Adipocyte (in vitro differentiated cells): ENCODE results near the gene CELA2A.

Experiments used
- DNase-seq: peaks from one replicate; pipeline ENCODE4 v3.0.0-alpha.2; 2015; ENCODE audit warnings: low read depth
- H3K27me3 ChIP-seq: replicated peaks from 2 replicates; pipeline ENCODE4 v1.7.0; 2013; ENCODE audit warnings: mild to moderate bottlenecking, low read length, moderate library complexity; ENCODE audit not compliant: control insufficient read depth, insufficient read depth
- H3K36me3 ChIP-seq: 2 replicates; pipeline ENCODE4 v1.7.0; 2013; ENCODE audit warnings: low read length, mild to moderate bottlenecking, moderate library complexity; ENCODE audit not compliant: control insufficient read depth, insufficient read depth, severe bottlenecking
- H3K4me1 ChIP-seq: 2 replicates; pipeline ENCODE4 v1.7.0; 2013; ENCODE audit warnings: mild to moderate bottlenecking, low read length, moderate library complexity; ENCODE audit not compliant: control insufficient read depth, insufficient read depth
- H3K4me3 ChIP-seq: 2 replicates; pipeline ENCODE4 v1.7.0; 2013; ENCODE audit warnings: mild to moderate bottlenecking, low read length, moderate library complexity
- H3K9ac ChIP-seq: 2 replicates; pipeline ENCODE4 v1.7.0; 2013; ENCODE audit warnings: mild to moderate bottlenecking, low read length, moderate library complexity
- H3K9me3 ChIP-seq: 2 replicates; pipeline ENCODE4 v1.7.0; 2013; ENCODE audit warnings: mild to moderate bottlenecking, low read length, moderate library complexity; ENCODE audit not compliant: control insufficient read depth

Gene CELA2A

GRCh38 chr1:15456313-15456954 lies at the start of gene CELA2A:
Gene CELA2A (plus strand): TSS chr1:15456732. CDS start chr1:15456754, 22 bp downstream.
- no peaks in the 10 kb centered on the region for H3K9me3 ChIP-seq
- H3K36me3 ChIP-seq, result no peaks in the 10 kb centered on the region
- H3K9ac ChIP-seq, result no peak within 1 kb of the TSS
- no peaks in the 10 kb centered on the region for H3K27me3 ChIP-seq
- peaks cover 27% of the 10 kb centered on the region for H3K4me1 ChIP-seq
- no peak within 1 kb of the TSS for H3K4me3 ChIP-seq
- DNase-seq, result no peak

- Histone ChIP-seq H3K4me3 (peak overlapping the region; percentile 20), H3K9ac (no peak overlapping the region), H3K4me1 (peaks cover 32% of the 10 kb centered on the region), H3K9me3 (no peaks in the 10 kb centered on the region), H3K27me3 (no peaks in the 10 kb centered on the region), H3K36me3 (no peaks in the 10 kb centered on the region)
- DNase-seq, result no peak
Measured at GRCh38 chr1:15407580-15407979, 49.0 kb upstream of the CELA2A start.

GRCh38 chr1:15408890-15409387 lies 47.6 kb upstream of the CELA2A start:
- H3K4me1 ChIP-seq, result peaks cover 32% of the 10 kb centered on the region
- DNase-seq, result no peak
- peak overlapping the region; percentile 85 for H3K4me3 ChIP-seq
- H3K9me3 ChIP-seq, result no peaks in the 10 kb centered on the region
- no peaks in the 10 kb centered on the region for H3K27me3 ChIP-seq
- H3K36me3 ChIP-seq, result no peaks in the 10 kb centered on the region
- peak overlapping the region; percentile 86 for H3K9ac ChIP-seq

GRCh38 chr1:15409388-15410222 lies 46.9 kb upstream of the CELA2A start, which contains the start of gene EFHD2:
Gene EFHD2 (plus strand): TSS chr1:15409888. CDS start chr1:15409972, 84 bp downstream.
- H3K9me3 ChIP-seq, result no peaks in the 10 kb centered on the region
- peak within 1 kb of the TSS; percentile 85 for H3K4me3 ChIP-seq
- DNase-seq, result peak; percentile 89
- H3K9ac ChIP-seq, result peak within 1 kb of the TSS; percentile 86
- no peaks in the 10 kb centered on the region for H3K27me3 ChIP-seq
- H3K36me3 ChIP-seq, result no peaks in the 10 kb centered on the region
- peaks cover 32% of the 10 kb centered on the region for H3K4me1 ChIP-seq

GRCh38 chr1:15410223-15410883 lies 46.2 kb upstream of the CELA2A start:
- no peaks in the 10 kb centered on the region for H3K27me3 ChIP-seq

GRCh38 chr1:15410884-15411245 lies 45.7 kb upstream of the CELA2A start:
- H3K9ac ChIP-seq, result peak overlapping the region; percentile 86
- H3K4me1 ChIP-seq, result peaks cover 32% of the 10 kb centered on the region
- no peaks in the 10 kb centered on the region for H3K9me3 ChIP-seq
- H3K4me3 ChIP-seq, result peak overlapping the region; percentile 85
- H3K27me3 ChIP-seq, result no peaks in the 10 kb centered on the region
- no peaks in the 10 kb centered on the region for H3K36me3 ChIP-seq
- DNase-seq, result no peak

More at GRCh38 chr1:15410223-15410883, 46.2 kb upstream of the CELA2A start:
- peak; percentile 44 for DNase-seq
- H3K9me3 ChIP-seq, result no peaks in the 10 kb centered on the region
- H3K4me1 ChIP-seq, result peaks cover 32% of the 10 kb centered on the region
- H3K36me3 ChIP-seq, result no peaks in the 10 kb centered on the region
- H3K9ac ChIP-seq, result peak overlapping the region; percentile 86
- H3K4me3 ChIP-seq, result peak overlapping the region; percentile 85

- H3K27me3 ChIP-seq, result no peaks in the 10 kb centered on the region
- peak; percentile 22 for DNase-seq
- peaks cover 36% of the 10 kb centered on the region for H3K4me1 ChIP-seq
- peak overlapping the region; percentile 85 for H3K4me3 ChIP-seq
- H3K36me3 ChIP-seq, result no peaks in the 10 kb centered on the region
- H3K9ac ChIP-seq, result no peak overlapping the region
- no peaks in the 10 kb centered on the region for H3K9me3 ChIP-seq
Measured at GRCh38 chr1:15411593-15412137, 44.9 kb upstream of the CELA2A start.

GRCh38 chr1:15412175-15412800 lies 44.2 kb upstream of the CELA2A start:
- H3K27me3 ChIP-seq, result no peaks in the 10 kb centered on the region
- no peaks in the 10 kb centered on the region for H3K36me3 ChIP-seq
- no peaks in the 10 kb centered on the region for H3K9me3 ChIP-seq
- H3K9ac ChIP-seq, result no peak overlapping the region
- no peak for DNase-seq
- H3K4me3 ChIP-seq, result no peak overlapping the region
- H3K4me1 ChIP-seq, result peaks cover 31% of the 10 kb centered on the region

- Histone ChIP-seq H3K4me1 (peaks cover 30% of the 10 kb centered on the region), H3K4me3 (no peak overlapping the region), H3K9me3 (no peaks in the 10 kb centered on the region), H3K9ac (no peak overlapping the region), H3K27me3 (no peaks in the 10 kb centered on the region), H3K36me3 (no peaks in the 10 kb centered on the region)
- DNase-seq, result no peak
Measured at GRCh38 chr1:15412843-15413242, 43.7 kb upstream of the CELA2A start.

- DNase-seq, result no peak
- no peak overlapping the region for H3K4me3 ChIP-seq
- H3K27me3 ChIP-seq, result no peaks in the 10 kb centered on the region
- no peak overlapping the region for H3K9ac ChIP-seq
- H3K36me3 ChIP-seq, result no peaks in the 10 kb centered on the region
- H3K4me1 ChIP-seq, result peaks cover 28% of the 10 kb centered on the region
- H3K9me3 ChIP-seq, result no peaks in the 10 kb centered on the region
Measured at GRCh38 chr1:15413563-15414444, 42.7 kb upstream of the CELA2A start.
